GM12878 (cell line): Measurements from ENCODE around the gene SETD1B. TPM values are rescaled to one million over a fixed set of nuclear protein-coding genes. Genes with fewer than 3 reads are reported as not detected.

ENCODE experiments used
- CEBPB ChIP-seq, 2 experiments: fragments of 150-350 bp in 1 of 2; IDR thresholded peaks; 2 replicates each; pipeline ENCODE4 v1.6.1; 2012 to 2014; ENCODE audit warnings: low read depth in 2 of 2, low read length in 2 of 2, borderline replicate concordance in 1 of 2, inconsistent platforms in 1 of 2
- FOXK2 ChIP-seq: fragments of 450-650 bp; IDR thresholded peaks from 2 replicates; pipeline ENCODE4 v1.6.1; 2017; ENCODE audit warnings: mild to moderate bottlenecking, moderate library complexity
- FOXM1 ChIP-seq: IDR thresholded peaks from 2 replicates; pipeline ENCODE4 v1.6.1; 2012; ENCODE audit warnings: low read depth, mild to moderate bottlenecking, inconsistent platforms, low read length, moderate library complexity
- HDAC2 ChIP-seq: fragments of 200-600 bp; sonication (generic); IDR thresholded peaks from 2 replicates; pipeline ENCODE4 v1.6.1; 2017
- HSF1 ChIP-seq: fragments of 150-350 bp; IDR thresholded peaks from 2 replicates; pipeline ENCODE4 v1.6.1; 2014; ENCODE audit warnings: mild to moderate bottlenecking, low read depth, low read length
- JUNB ChIP-seq: IDR thresholded peaks from 2 replicates; pipeline ENCODE4 v1.6.1; 2016; ENCODE audit warnings: antibody characterized with exemption, mild to moderate bottlenecking
- MYB ChIP-seq: fragments of 150-350 bp; IDR thresholded peaks from 2 replicates; pipeline ENCODE4 v1.6.1; 2014; ENCODE audit warnings: mild to moderate bottlenecking, low read depth, low read length, borderline replicate concordance
- NFYA ChIP-seq: IDR thresholded peaks from 2 replicates; pipeline ENCODE4 v1.6.1; 2011; ENCODE audit warnings: low read depth, mild to moderate bottlenecking, low read length, improper control_type of control experiment, borderline replicate concordance
- NR2C1 ChIP-seq: fragments of 450-650 bp; IDR thresholded peaks from 2 replicates; pipeline ENCODE4 v1.6.1; 2017; ENCODE audit warnings: antibody characterized with exemption, mild to moderate bottlenecking, moderate library complexity
- NR2F1 ChIP-seq: fragments of 450-650 bp; conservative IDR thresholded peaks from 2 replicates; pipeline ENCODE4 v1.6.1; 2017; ENCODE audit warnings: mild to moderate bottlenecking
- NRF1 ChIP-seq: conservative IDR thresholded peaks from 2 replicates; pipeline ENCODE4 v1.6.1; 2011; ENCODE audit warnings: mild to moderate bottlenecking, low read depth, low read length, improper control_type of control experiment
- PAX8 ChIP-seq: fragments of 450-650 bp; IDR thresholded peaks from 2 replicates; pipeline ENCODE4 v1.6.1; 2017; ENCODE audit warnings: mild to moderate bottlenecking, moderate library complexity
- RAD21 ChIP-seq: IDR thresholded peaks from 2 replicates; pipeline ENCODE4 v1.6.1; 2011; ENCODE audit warnings: mild to moderate bottlenecking, low read depth, low read length, moderate library complexity; ENCODE audit not compliant: insufficient read depth
- RELA ChIP-seq: fragments of 450-650 bp; IDR thresholded peaks from 2 replicates; pipeline ENCODE4 v1.8.0; 2014; ENCODE audit warnings: borderline replicate concordance; ENCODE audit not compliant: partially characterized antibody
- SIN3A ChIP-seq: IDR thresholded peaks from 2 replicates; pipeline ENCODE4 v1.6.1; 2012; ENCODE audit warnings: low read depth, low read length, improper control_type of control experiment
- STAT3 ChIP-seq: IDR thresholded peaks from 2 replicates; pipeline ENCODE4 v1.6.1; 2011; ENCODE audit warnings: low read depth, low read length, improper control_type of control experiment
- TBL1XR1 ChIP-seq: IDR thresholded peaks from 2 replicates; pipeline ENCODE4 v1.6.1; 2012; ENCODE audit warnings: low read depth, low read length, improper control_type of control experiment
- polyA plus RNA-seq, 11 experiments: library from polyadenylated mRNA; depleted of rRNA in 4 of 11; unstranded in 6 of 11; stranded (reverse) in 5 of 11; fragments of >200 nt; fragmentation: Nextera tagmentation in 4 of 11; fragmentation: Illumina TruSeq in 1 of 11; extraction: Ambion mirVana in 4 of 11; extraction: Trizol in 1 of 11; gene quantifications; 1 replicate in 1 of 11; 2 replicates in 10 of 11; pipeline versions ENCODE4 v1.2.1 to v1.2.3, GENCODE V29; 2011 to 2016; ENCODE audit warnings: inconsistent platforms in 2 of 11, missing spikeins in 2 of 11, low read depth in 1 of 11
- total RNA-seq, 4 experiments: library from RNA; depleted of rRNA in 3 of 4; stranded (reverse); fragments of >200 nt in 3 of 4; fragmentation: Illumina TruSeq in 1 of 4; extraction: Trizol in 1 of 4; gene quantifications; 2 replicates each; pipeline versions ENCODE4 v1.2.1 to v1.2.3, GENCODE V29; 2013 to 2021
- TF ChIP-seq, protein P1 (sequence below): IDR thresholded peaks from 2 replicates; pipeline ENCODE4 v1.6.1; 2012; ENCODE audit warnings: low read depth, low read length, improper control_type of control experiment
- TF ChIP-seq, protein P2 (sequence below): IDR thresholded peaks from 2 replicates; pipeline ENCODE4 v1.6.1; 2011; ENCODE audit warnings: borderline replicate concordance, low read depth, mild to moderate bottlenecking, moderate library complexity, low read length; ENCODE audit not compliant: insufficient read depth, poor library complexity, severe bottlenecking
- TF ChIP-seq, protein P3 (sequence below): fragments of 450-650 bp; formaldehyde crosslinking; IDR thresholded peaks from 2 replicates; pipeline ENCODE4 v1.5.0; 2022; ENCODE audit warnings: mild to moderate bottlenecking, missing genetic modification characterization

The SETD1B gene
- total and polyA plus RNA-seq, 10 of the 15 experiments (the other 5 are each of a cell fraction or from before 2014, with no cell fraction given): 0.50 to 17.3 (median 1.6) TPM

DNA sequence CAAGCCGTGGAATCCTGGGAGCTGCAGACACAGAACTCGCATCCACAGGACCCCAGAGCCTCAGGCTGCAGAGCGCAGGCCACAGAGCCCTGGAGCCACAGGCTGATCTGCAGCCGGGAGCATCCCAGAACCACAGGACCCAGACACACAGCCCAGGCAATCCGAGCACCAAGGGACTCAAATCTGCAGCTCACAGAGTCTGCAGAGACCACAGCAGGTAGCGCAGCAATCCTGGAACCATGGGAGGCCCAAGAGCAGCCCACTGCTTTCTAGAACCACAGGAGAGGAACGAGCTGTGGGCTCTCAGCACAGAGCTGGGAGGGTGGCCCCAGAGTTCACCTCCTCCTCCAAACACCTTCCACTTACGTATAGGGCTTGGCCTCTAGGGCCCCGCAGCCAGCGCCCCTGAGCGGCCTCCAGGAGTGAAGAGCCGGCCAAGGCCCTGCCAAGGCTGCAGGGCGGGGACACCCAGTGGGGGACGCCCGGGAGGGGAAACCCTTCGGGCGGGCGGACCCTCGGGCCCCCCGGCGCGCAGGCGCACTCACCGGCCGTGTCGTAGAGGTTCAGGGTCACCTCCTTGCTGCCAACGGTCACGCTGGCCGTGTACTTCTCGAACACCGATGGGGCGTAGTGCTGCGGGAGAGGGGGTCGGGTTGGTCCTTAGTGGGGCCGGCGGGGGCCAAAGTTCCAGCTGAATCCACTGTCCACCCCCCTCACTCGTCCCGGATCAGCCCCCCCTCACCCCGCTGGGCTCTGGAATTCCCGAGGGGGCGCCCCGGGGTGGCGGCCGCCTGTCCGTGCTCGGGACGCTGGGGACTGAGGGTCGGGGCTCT lies 11.0 kb upstream of the SETD1B start (continued):
- TF ChIP-seq, protein P1, sequence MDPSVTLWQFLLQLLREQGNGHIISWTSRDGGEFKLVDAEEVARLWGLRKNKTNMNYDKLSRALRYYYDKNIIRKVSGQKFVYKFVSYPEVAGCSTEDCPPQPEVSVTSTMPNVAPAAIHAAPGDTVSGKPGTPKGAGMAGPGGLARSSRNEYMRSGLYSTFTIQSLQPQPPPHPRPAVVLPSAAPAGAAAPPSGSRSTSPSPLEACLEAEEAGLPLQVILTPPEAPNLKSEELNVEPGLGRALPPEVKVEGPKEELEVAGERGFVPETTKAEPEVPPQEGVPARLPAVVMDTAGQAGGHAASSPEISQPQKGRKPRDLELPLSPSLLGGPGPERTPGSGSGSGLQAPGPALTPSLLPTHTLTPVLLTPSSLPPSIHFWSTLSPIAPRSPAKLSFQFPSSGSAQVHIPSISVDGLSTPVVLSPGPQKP: no peak
- TF ChIP-seq NFYA (no peak), JUNB (no peak), STAT3 (no peak), NRF1 (0 out of 2 replicates have a peak, but pooled peaks have one; percentile 10), NR2F1 (no peak; the same call in 1 of the 2 replicates), CEBPB (IDR thresholded peaks at IDR 0.05; ENCODE audit: borderline replicate concordance in 1 of 2, low read depth in 2 of 2, low read length in 2 of 2) (no peak), HSF1 (no peak), MYB (no peak), FOXK2 (no peak), HDAC2 (no peak), RAD21 (0 out of 2 replicates have a peak, but pooled peaks have one; percentile 33), PAX8 (no peak), SIN3A (peak; percentile 44), NR2C1 (0 out of 2 replicates have a peak, but pooled peaks have one; percentile 5), FOXM1 (no peak), TBL1XR1 (no peak; the same call in 1 of the 2 replicates), RELA (no peak)
- TF ChIP-seq, protein P2, sequence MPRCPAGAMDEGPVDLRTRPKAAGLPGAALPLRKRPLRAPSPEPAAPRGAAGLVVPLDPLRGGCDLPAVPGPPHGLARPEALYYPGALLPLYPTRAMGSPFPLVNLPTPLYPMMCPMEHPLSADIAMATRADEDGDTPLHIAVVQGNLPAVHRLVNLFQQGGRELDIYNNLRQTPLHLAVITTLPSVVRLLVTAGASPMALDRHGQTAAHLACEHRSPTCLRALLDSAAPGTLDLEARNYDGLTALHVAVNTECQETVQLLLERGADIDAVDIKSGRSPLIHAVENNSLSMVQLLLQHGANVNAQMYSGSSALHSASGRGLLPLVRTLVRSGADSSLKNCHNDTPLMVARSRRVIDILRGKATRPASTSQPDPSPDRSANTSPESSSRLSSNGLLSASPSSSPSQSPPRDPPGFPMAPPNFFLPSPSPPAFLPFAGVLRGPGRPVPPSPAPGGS: no peak
- TF ChIP-seq, protein P3, sequence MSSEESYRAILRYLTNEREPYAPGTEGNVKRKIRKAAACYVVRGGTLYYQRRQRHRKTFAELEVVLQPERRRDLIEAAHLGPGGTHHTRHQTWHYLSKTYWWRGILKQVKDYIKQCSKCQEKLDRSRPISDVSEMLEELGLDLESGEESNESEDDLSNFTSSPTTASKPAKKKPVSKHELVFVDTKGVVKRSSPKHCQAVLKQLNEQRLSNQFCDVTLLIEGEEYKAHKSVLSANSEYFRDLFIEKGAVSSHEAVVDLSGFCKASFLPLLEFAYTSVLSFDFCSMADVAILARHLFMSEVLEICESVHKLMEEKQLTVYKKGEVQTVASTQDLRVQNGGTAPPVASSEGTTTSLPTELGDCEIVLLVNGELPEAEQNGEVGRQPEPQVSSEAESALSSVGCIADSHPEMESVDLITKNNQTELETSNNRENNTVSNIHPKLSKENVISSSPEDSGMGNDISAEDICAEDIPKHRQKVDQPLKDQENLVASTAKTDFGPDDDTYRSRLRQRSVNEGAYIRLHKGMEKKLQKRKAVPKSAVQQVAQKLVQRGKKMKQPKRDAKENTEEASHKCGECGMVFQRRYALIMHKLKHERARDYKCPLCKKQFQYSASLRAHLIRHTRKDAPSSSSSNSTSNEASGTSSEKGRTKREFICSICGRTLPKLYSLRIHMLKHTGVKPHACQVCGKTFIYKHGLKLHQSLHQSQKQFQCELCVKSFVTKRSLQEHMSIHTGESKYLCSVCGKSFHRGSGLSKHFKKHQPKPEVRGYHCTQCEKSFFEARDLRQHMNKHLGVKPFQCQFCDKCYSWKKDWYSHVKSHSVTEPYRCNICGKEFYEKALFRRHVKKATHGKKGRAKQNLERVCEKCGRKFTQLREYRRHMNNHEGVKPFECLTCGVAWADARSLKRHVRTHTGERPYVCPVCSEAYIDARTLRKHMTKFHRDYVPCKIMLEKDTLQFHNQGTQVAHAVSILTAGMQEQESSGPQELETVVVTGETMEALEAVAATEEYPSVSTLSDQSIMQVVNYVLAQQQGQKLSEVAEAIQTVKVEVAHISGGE (CRISPR knock-in tag): no peak
